Measurements from ENCODE around the gene SUSD4. TPM values are rescaled to one million over a fixed set of nuclear protein-coding genes. Genes with fewer than 3 reads are reported as not detected.

The SUSD4 gene
- total RNA-seq, 6 experiments from 2014 or later: 1.3 to 5.9 (median 2.8) TPM

GRCh38 chr1:223358826-223359225, 5.2 kb downstream of the SUSD4 start:
- DNase-seq (no peak), ATAC-seq (peak in 1 of 4 donors; percentile 36)
- Histone ChIP-seq H3K4me1 (peaks cover 0 to 11% (median 3%) of the 10 kb centered on the region in 4 donors), H3K27me3 (no peaks in the 10 kb centered on the region), H3K27ac (no peak overlapping the region), H3K36me3 (no peaks in the 10 kb centered on the region), H3K9me3 (no peaks in the 10 kb centered on the region), H3K4me3 (no peak overlapping the region)
- TF ChIP-seq POLR2A (IDR thresholded peaks at IDR 0.05) (no peak), CTCF (IDR thresholded peaks at IDR 0.05) (no peak)
- no CpG with 5 or more reads among the region's 3 CpGs for WGBS (ENCODE audit: insufficient coverage, low coverage, low lambda C conversion rate, missing lambda C conversion rate)
- intact Hi-C loops (cut with DNase I): no loop called here

GRCh38 chr1:223355699-223356098, 8.3 kb downstream of the SUSD4 start:
- Histone ChIP-seq H3K9me3 (no peaks in the 10 kb centered on the region), H3K36me3 (no peaks in the 10 kb centered on the region), H3K27ac (no peak overlapping the region), H3K4me1 (peaks cover 0 to 10% (median 0%) of the 10 kb centered on the region in 4 donors), H3K4me3 (no peak overlapping the region), H3K27me3 (no peaks in the 10 kb centered on the region)
- intact Hi-C loops (cut with DNase I): no loop called here
- ATAC-seq: no peak
- DNase-seq: no peak
- 70% methylated on average over 2 of the region's 2 CpGs for WGBS (ENCODE audit: insufficient coverage, low coverage, low lambda C conversion rate, missing lambda C conversion rate)
- no peak for TF ChIP-seq POLR2A (IDR thresholded peaks at IDR 0.05)
- no peak for TF ChIP-seq CTCF (IDR thresholded peaks at IDR 0.05)

GRCh38 chr1:223353939-223354338, 10.0 kb downstream of the SUSD4 start:
- no peak overlapping the region for H3K27ac ChIP-seq
- H3K9me3 ChIP-seq: no peaks in the 10 kb centered on the region
- 34% methylated on average over 6 of the region's 6 CpGs for WGBS (ENCODE audit: insufficient coverage, low coverage, low lambda C conversion rate, missing lambda C conversion rate)
- peak; percentile 74 to 89 (median 82) for ATAC-seq
- peaks cover 0 to 10% (median 0%) of the 10 kb centered on the region in 4 donors for H3K4me1 ChIP-seq
- intact Hi-C loops (cut with DNase I): no loop called here
- no peak overlapping the region for H3K4me3 ChIP-seq
- no peaks in the 10 kb centered on the region for H3K27me3 ChIP-seq
- H3K36me3 ChIP-seq: no peaks in the 10 kb centered on the region
- TF ChIP-seq POLR2A (IDR thresholded peaks at IDR 0.05) (no peak), CTCF (IDR thresholded peaks at IDR 0.05) (no peak)
- no peak for DNase-seq

GRCh38 chr1:223352944-223353343, 11.0 kb downstream of the SUSD4 start:
- intact Hi-C loops (cut with DNase I): no loop called here
- Histone ChIP-seq H3K4me1 (peaks cover 0 to 10% (median 0%) of the 10 kb centered on the region in 4 donors), H3K9me3 (no peaks in the 10 kb centered on the region), H3K36me3 (no peaks in the 10 kb centered on the region), H3K27ac (no peak overlapping the region), H3K4me3 (no peak overlapping the region), H3K27me3 (no peaks in the 10 kb centered on the region)
- DNase-seq (no peak), ATAC-seq (no peak)
- 69% methylated on average over 6 of the region's 7 CpGs for WGBS (ENCODE audit: insufficient coverage, low coverage, low lambda C conversion rate, missing lambda C conversion rate)
- TF ChIP-seq POLR2A (IDR thresholded peaks at IDR 0.05) (no peak), CTCF (IDR thresholded peaks at IDR 0.05) (no peak)

All from right lobe of liver (tissue), 6 donors.